Stomach (tissue), 8 donors: ENCODE results near the gene TRIM4. TPM values are rescaled to one million over a fixed set of nuclear protein-coding genes. Genes with fewer than 3 reads are reported as not detected.

Source experiments
- polyA plus RNA-seq, 3 donors: library from polyadenylated mRNA; stranded (reverse); fragments of 200-250 nt; gene quantifications; one replicate each; pipeline ENCODE4 v1.2.3, GENCODE V29; 2013
- small RNA-seq, 4 donors: library from RNA; depleted of rRNA; stranded (forward); fragments of <200 nt; gene quantifications; one replicate each; pipeline ENCODE3, GENCODE V24; 2016
- total RNA-seq, 5 donors: library from RNA; depleted of rRNA; stranded (reverse); fragments of >200 nt; gene quantifications; one replicate each; pipeline versions ENCODE4 v1.1.0 to v1.2.3, GENCODE V29; 2014 to 2016
- donor health status: healthy with polysubstance abuse.
- donor health status: Bipolar disorder and iron deficiency.
- donor health status: healthy.

The TRIM4 gene
- total and polyA plus RNA-seq, 8 donors, result 12.6 to 46.1 (median 30.3) TPM

Small RNA genes within 50 kb of the gene (small RNA-seq; reads per million reads assigned to genes)
- gene AC011904.1 (0 reads per million in 4 donors), gene CYP3A52P (0 reads per million in 4 donors), gene RF00019 (0 reads per million in 4 donors), gene RF00561 (0 to 0.10 (median 0) reads per million in 4 donors)

Other genes starting within 250 kb of the TRIM4 start
- 100 to 1,000 TPM in 4 of 5 donors, 10 to 100 TPM in 1; 45.2 to 538 (median 423) TPM for gene CYP3A5, start 239.5 kb downstream of the TRIM4 start, total RNA-seq
- 10 to 100 TPM; 26.3 to 81.7 (median 44.5) TPM for gene CYP3A5, start 239.5 kb downstream of the TRIM4 start, polyA plus RNA-seq
- gene CYP3A7, start 184.3 kb downstream of the TRIM4 start, total RNA-seq, result not detected
- gene CYP3A7, start 184.3 kb downstream of the TRIM4 start, polyA plus RNA-seq, result not detected
- gene CYP3A4, start 135.3 kb downstream of the TRIM4 start, total RNA-seq, result 10 to 100 TPM in 1 of 5 donors, 1 to 10 TPM in 1, not detected in 3; 1.7 to 23.5 TPM
- under 1 TPM in 1 of 3 donors, not detected in 2; 0.31 TPM for gene CYP3A4, start 135.3 kb downstream of the TRIM4 start, polyA plus RNA-seq
- gene CYP3A43, start 91.5 kb downstream of the TRIM4 start, total RNA-seq, result not detected
- gene CYP3A43, start 91.5 kb downstream of the TRIM4 start, polyA plus RNA-seq, result not detected
- 1 to 10 TPM in 1 of 5 donors, not detected in 4; 1.1 TPM for gene OR2AE1, start 42.5 kb downstream of the TRIM4 start, total RNA-seq
- gene OR2AE1, start 42.5 kb downstream of the TRIM4 start, polyA plus RNA-seq, result not detected
- gene GJC3, start 10.1 kb upstream of the TRIM4 start, total RNA-seq, result not detected
- under 1 TPM in 2 of 3 donors, not detected in 1; 0.15 to 0.75 TPM for gene GJC3, start 10.1 kb upstream of the TRIM4 start, polyA plus RNA-seq
- gene AZGP1, start 56.5 kb upstream of the TRIM4 start, total RNA-seq, result 10 to 100 TPM in 2 of 5 donors, 1 to 10 TPM in 2, not detected in 1; 6.8 to 92.3 (median 32.7) TPM
- gene AZGP1, start 56.5 kb upstream of the TRIM4 start, polyA plus RNA-seq, result 100 to 1,000 TPM; 235 to 461 (median 422) TPM
- 100 to 1,000 TPM in 1 of 5 donors, 10 to 100 TPM in 4; 49.0 to 153 (median 55.2) TPM for gene ZKSCAN1, start 96.1 kb upstream of the TRIM4 start, total RNA-seq
- 10 to 100 TPM in 2 of 3 donors, 1 to 10 TPM in 1; 9.5 to 13.6 (median 10.0) TPM for gene ZKSCAN1, start 96.1 kb upstream of the TRIM4 start, polyA plus RNA-seq
- gene ZSCAN21, start 130.2 kb upstream of the TRIM4 start, total RNA-seq, result 10 to 100 TPM in 4 of 5 donors, 1 to 10 TPM in 1; 6.4 to 48.4 (median 14.6) TPM
- 1 to 10 TPM; 5.4 to 7.0 (median 6.8) TPM for gene ZSCAN21, start 130.2 kb upstream of the TRIM4 start, polyA plus RNA-seq
- 10 to 100 TPM; 15.2 to 42.0 (median 37.8) TPM for gene ZNF3, start 162.2 kb upstream of the TRIM4 start, total RNA-seq
- gene ZNF3, start 162.2 kb upstream of the TRIM4 start, polyA plus RNA-seq, result 10 to 100 TPM; 12.4 to 19.6 (median 13.5) TPM
- 100 to 1,000 TPM in 1 of 5 donors, 10 to 100 TPM in 4; 34.2 to 197 (median 87.5) TPM for gene COPS6, start 169.4 kb upstream of the TRIM4 start, total RNA-seq
- gene COPS6, start 169.4 kb upstream of the TRIM4 start, polyA plus RNA-seq, result 100 to 1,000 TPM in 2 of 3 donors, 10 to 100 TPM in 1; 90.0 to 125 (median 117) TPM
- gene MCM7, start 181.9 kb upstream of the TRIM4 start, total RNA-seq, result 100 to 1,000 TPM in 1 of 5 donors, 10 to 100 TPM in 4; 41.3 to 104 (median 88.9) TPM
- 10 to 100 TPM; 39.6 to 54.5 (median 46.4) TPM for gene MCM7, start 181.9 kb upstream of the TRIM4 start, polyA plus RNA-seq
- 100 to 1,000 TPM in 1 of 5 donors, 10 to 100 TPM in 3, 1 to 10 TPM in 1; 8.4 to 103 (median 19.6) TPM for gene AP4M1, start 182.1 kb upstream of the TRIM4 start, total RNA-seq
- gene AP4M1, start 182.1 kb upstream of the TRIM4 start, polyA plus RNA-seq, result 10 to 100 TPM; 14.7 to 24.3 (median 21.3) TPM
- 100 to 1,000 TPM in 1 of 5 donors, 10 to 100 TPM in 4; 15.4 to 106 (median 33.8) TPM for gene TAF6, start 199.8 kb upstream of the TRIM4 start, total RNA-seq
- gene TAF6, start 199.8 kb upstream of the TRIM4 start, polyA plus RNA-seq, result 10 to 100 TPM; 22.0 to 29.8 (median 24.8) TPM
- gene CNPY4, start 200.1 kb upstream of the TRIM4 start, total RNA-seq, result 10 to 100 TPM in 2 of 5 donors, 1 to 10 TPM in 1, under 1 TPM in 2; 0.45 to 10.6 (median 7.1) TPM
- gene CNPY4, start 200.1 kb upstream of the TRIM4 start, polyA plus RNA-seq, result 1 to 10 TPM; 5.7 to 6.3 (median 5.8) TPM
- 1 to 10 TPM in 2 of 5 donors, not detected in 3; 1.3 to 6.1 TPM for gene MBLAC1, start 207.4 kb upstream of the TRIM4 start, total RNA-seq
- gene MBLAC1, start 207.4 kb upstream of the TRIM4 start, polyA plus RNA-seq, result 1 to 10 TPM; 1.3 to 4.2 (median 1.7) TPM
- gene LAMTOR4, start 229.4 kb upstream of the TRIM4 start, total RNA-seq, result 100 to 1,000 TPM in 3 of 5 donors, 10 to 100 TPM in 2; 26.3 to 889 (median 159) TPM
- gene LAMTOR4, start 229.4 kb upstream of the TRIM4 start, polyA plus RNA-seq, result 100 to 1,000 TPM; 307 to 476 (median 334) TPM
- 10 to 100 TPM; 16.2 to 33.3 (median 28.6) TPM for gene TRAPPC14, start 239.2 kb upstream of the TRIM4 start, total RNA-seq
- gene TRAPPC14, start 239.2 kb upstream of the TRIM4 start, polyA plus RNA-seq, result 10 to 100 TPM; 10.7 to 17.2 (median 11.4) TPM
- 1 to 10 TPM in 2 of 5 donors, not detected in 3; 1.5 to 1.6 TPM for gene GAL3ST4, start 249.1 kb upstream of the TRIM4 start, total RNA-seq
- gene GAL3ST4, start 249.1 kb upstream of the TRIM4 start, polyA plus RNA-seq, result 1 to 10 TPM; 1.7 to 2.4 (median 2.1) TPM